ENCODE data around the gene CCDC183. TPM values are rescaled to one million over a fixed set of nuclear protein-coding genes. Genes with fewer than 3 reads are reported as not detected.

Gene CCDC183
- total RNA-seq, 2 experiments from 2014 or later, result 0.88 to 1.3 TPM

Small RNAs within 50 kb of the gene (microRNA-seq; reads per million reads assigned to microRNA genes)
- gene MIR4292 (ENCODE audit: borderline replicate concordance), result not detected
- not detected for gene MIR6722 (ENCODE audit: borderline replicate concordance)

Small RNAs within 50 kb of the gene (small RNA-seq; reads per million reads assigned to genes)
- not detected for gene AL355987.2
- gene ATP6V1G1P3, result not detected
- gene MIR4292, result not detected
- gene MIR6722, result not detected

Other genes starting within 250 kb of the CCDC183 start
- gene EGFL7, start 133.4 kb upstream of the CCDC183 start, total RNA-seq (2014; rRNA removed; shearing (Covaris generic)), result not detected in 2 replicates
- not detected in 2 replicates for gene EGFL7, start 133.4 kb upstream of the CCDC183 start, total RNA-seq (2022)
- 20.8 and 29.6 TPM in 2 replicates for gene AGPAT2, start 108.9 kb upstream of the CCDC183 start, total RNA-seq (2014; rRNA removed; shearing (Covaris generic))
- gene AGPAT2, start 108.9 kb upstream of the CCDC183 start, total RNA-seq (2022), result 15.2 and 18.3 TPM in 2 replicates
- 13.3 and 13.9 TPM in 2 replicates for gene DIPK1B, start 83.8 kb upstream of the CCDC183 start, total RNA-seq (2014; rRNA removed; shearing (Covaris generic))
- 0.30 and 0.74 TPM in 2 replicates for gene DIPK1B, start 83.8 kb upstream of the CCDC183 start, total RNA-seq (2022)
- gene LCN10, start 53.4 kb upstream of the CCDC183 start, total RNA-seq (2014; rRNA removed; shearing (Covaris generic)), result not detected in 2 replicates
- gene LCN10, start 53.4 kb upstream of the CCDC183 start, total RNA-seq (2022), result not detected in 2 replicates
- not detected in 2 replicates for gene LCN6, start 47.8 kb upstream of the CCDC183 start, total RNA-seq (2014; rRNA removed; shearing (Covaris generic))
- gene LCN6, start 47.8 kb upstream of the CCDC183 start, total RNA-seq (2022), result not detected in 2 replicates
- not detected in 2 replicates for gene LCN8, start 38.1 kb upstream of the CCDC183 start, total RNA-seq (2014; rRNA removed; shearing (Covaris generic))
- not detected in 2 replicates for gene LCN8, start 38.1 kb upstream of the CCDC183 start, total RNA-seq (2022)
- gene LCN15, start 31.8 kb upstream of the CCDC183 start, total RNA-seq (2014; rRNA removed; shearing (Covaris generic)), result not detected in 2 replicates
- gene LCN15, start 31.8 kb upstream of the CCDC183 start, total RNA-seq (2022), result not detected in 2 replicates
- 61.9 and 70.2 TPM in 2 replicates for gene TMEM141, start 5.0 kb upstream of the CCDC183 start, total RNA-seq (2014; rRNA removed; shearing (Covaris generic))
- gene TMEM141, start 5.0 kb upstream of the CCDC183 start, total RNA-seq (2022), result 41.5 and 43.2 TPM in 2 replicates
- 97.0 and 113 TPM in 2 replicates for gene RABL6, start 11.6 kb downstream of the CCDC183 start, total RNA-seq (2014; rRNA removed; shearing (Covaris generic))
- gene RABL6, start 11.6 kb downstream of the CCDC183 start, total RNA-seq (2022), result 126 and 133 TPM in 2 replicates
- 2.4 and 2.5 TPM in 2 replicates for gene AJM1, start 46.1 kb downstream of the CCDC183 start, total RNA-seq (2014; rRNA removed; shearing (Covaris generic))
- 4.6 and 5.1 TPM in 2 replicates for gene AJM1, start 46.1 kb downstream of the CCDC183 start, total RNA-seq (2022)
- 56.9 and 81.9 TPM in 2 replicates for gene PHPT1, start 53.1 kb downstream of the CCDC183 start, total RNA-seq (2014; rRNA removed; shearing (Covaris generic))
- 42.4 and 49.9 TPM in 2 replicates for gene PHPT1, start 53.1 kb downstream of the CCDC183 start, total RNA-seq (2022)
- gene MAMDC4, start 56.0 kb downstream of the CCDC183 start, total RNA-seq (2014; rRNA removed; shearing (Covaris generic)), result 11.7 and 14.0 TPM in 2 replicates
- 12.7 and 14.2 TPM in 2 replicates for gene MAMDC4, start 56.0 kb downstream of the CCDC183 start, total RNA-seq (2022)
- gene EDF1, start 70.0 kb downstream of the CCDC183 start, total RNA-seq (2014; rRNA removed; shearing (Covaris generic)), result 272 and 409 TPM in 2 replicates
- gene EDF1, start 70.0 kb downstream of the CCDC183 start, total RNA-seq (2022), result 222 and 246 TPM in 2 replicates
- 31.4 and 34.7 TPM in 2 replicates for gene TRAF2, start 90.2 kb downstream of the CCDC183 start, total RNA-seq (2014; rRNA removed; shearing (Covaris generic))
- gene TRAF2, start 90.2 kb downstream of the CCDC183 start, total RNA-seq (2022), result 40.5 and 43.7 TPM in 2 replicates
- 78.7 and 89.6 TPM in 2 replicates for gene FBXW5, start 148.4 kb downstream of the CCDC183 start, total RNA-seq (2014; rRNA removed; shearing (Covaris generic))
- 59.1 and 63.3 TPM in 2 replicates for gene FBXW5, start 148.4 kb downstream of the CCDC183 start, total RNA-seq (2022)
- 0.95 and 1.0 TPM in 2 replicates for gene C8G, start 148.9 kb downstream of the CCDC183 start, total RNA-seq (2014; rRNA removed; shearing (Covaris generic))
- gene C8G, start 148.9 kb downstream of the CCDC183 start, total RNA-seq (2022), result 2.1 and 2.2 TPM in 2 replicates
- gene LCN12, start 155.9 kb downstream of the CCDC183 start, total RNA-seq (2014; rRNA removed; shearing (Covaris generic)), result 0.95 and 6.5 TPM in 2 replicates
- gene LCN12, start 155.9 kb downstream of the CCDC183 start, total RNA-seq (2022), result 3.5 and 3.7 TPM in 2 replicates
- not detected in 2 replicates for gene PTGDS, start 181.2 kb downstream of the CCDC183 start, total RNA-seq (2014; rRNA removed; shearing (Covaris generic))
- gene PTGDS, start 181.2 kb downstream of the CCDC183 start, total RNA-seq (2022), result not detected in 2 replicates
- not detected in 2 replicates for gene LCNL1, start 186.7 kb downstream of the CCDC183 start, total RNA-seq (2014; rRNA removed; shearing (Covaris generic))
- gene LCNL1, start 186.7 kb downstream of the CCDC183 start, total RNA-seq (2022), result not detected in 2 replicates
- gene PAXX, start 196.1 kb downstream of the CCDC183 start, total RNA-seq (2014; rRNA removed; shearing (Covaris generic)), result 63.5 and 66.5 TPM in 2 replicates
- gene PAXX, start 196.1 kb downstream of the CCDC183 start, total RNA-seq (2022), result 45.7 and 46.3 TPM in 2 replicates
- gene CLIC3, start 200.2 kb downstream of the CCDC183 start, total RNA-seq (2014; rRNA removed; shearing (Covaris generic)), result not detected in 2 replicates
- not detected in 2 replicates for gene CLIC3, start 200.2 kb downstream of the CCDC183 start, total RNA-seq (2022)
- 2.4 and 4.1 TPM in 2 replicates for gene ABCA2, start 231.9 kb downstream of the CCDC183 start, total RNA-seq (2014; rRNA removed; shearing (Covaris generic))
- 8.3 and 10.6 TPM in 2 replicates for gene ABCA2, start 231.9 kb downstream of the CCDC183 start, total RNA-seq (2022)
- gene FUT7, start 235.8 kb downstream of the CCDC183 start, total RNA-seq (2014; rRNA removed; shearing (Covaris generic)), result not detected in 2 replicates
- gene FUT7, start 235.8 kb downstream of the CCDC183 start, total RNA-seq (2022), result 0.21 TPM in 1 of 2 replicates, not detected in the other
- gene NPDC1, start 249.8 kb downstream of the CCDC183 start, total RNA-seq (2014; rRNA removed; shearing (Covaris generic)), result 0.21 and 0.32 TPM in 2 replicates
- 0.38 and 0.39 TPM in 2 replicates for gene NPDC1, start 249.8 kb downstream of the CCDC183 start, total RNA-seq (2022)

All from OCI-LY7 (cell line).